Tongue (tissue), 2 donors: ENCODE data around the gene CDK5RAP2. TPM values are rescaled to one million over a fixed set of nuclear protein-coding genes. Genes with fewer than 3 reads are reported as not detected.
"Not testable (repeated sequence)": the region's sequence is repeated elsewhere in the genome, so short reads cannot be mapped to it uniquely, and the experiment has no call there.

ENCODE experiments used
- DNase-seq: peaks from one replicate; pipeline ENCODE4 v3.0.0-alpha.2; 2015
- total RNA-seq: library from RNA; depleted of rRNA; stranded (reverse); fragments of >200 nt; gene quantifications from one replicate; pipeline ENCODE4 v1.2.3, GENCODE V29; 2014

Gene CDK5RAP2
- total RNA-seq, 1 donor from 2014 or later = 71.7 TPM

- no peak for DNase-seq
Observed at GRCh38 chr9:120510816-120511215, 69.2 kb downstream of the CDK5RAP2 start.

GRCh38 chr9:120507936-120508510 lies 71.9 kb downstream of the CDK5RAP2 start:
- no peak for DNase-seq

- DNase-seq = no peak
Observed at GRCh38 chr9:120505186-120505585, 74.8 kb downstream of the CDK5RAP2 start.

- DNase-seq = no peak
Observed at GRCh38 chr9:120500733-120501132, 79.2 kb downstream of the CDK5RAP2 start.

GRCh38 chr9:120497865-120498264 lies 82.1 kb downstream of the CDK5RAP2 start:
- DNase-seq = not testable (repeated sequence)

- not testable (repeated sequence) for DNase-seq
Observed at GRCh38 chr9:120496438-120496837, 83.5 kb downstream of the CDK5RAP2 start.

GRCh38 chr9:120490888-120491595 lies 88.9 kb downstream of the CDK5RAP2 start:
- no peak for DNase-seq

- no peak for DNase-seq
Observed at GRCh38 chr9:120486835-120487234, 93.1 kb downstream of the CDK5RAP2 start.

- peak; percentile 40 for DNase-seq
Observed at GRCh38 chr9:120486347-120486746, 93.6 kb downstream of the CDK5RAP2 start.

- DNase-seq = no peak
Observed at GRCh38 chr9:120485788-120486187, 94.2 kb downstream of the CDK5RAP2 start.

- DNase-seq = no peak
Observed at GRCh38 chr9:120484162-120484561, 95.8 kb downstream of the CDK5RAP2 start.

- DNase-seq = no peak
Observed at GRCh38 chr9:120482424-120483186, 97.4 kb downstream of the CDK5RAP2 start.

- DNase-seq = no peak
Observed at GRCh38 chr9:120481846-120482245, 98.1 kb downstream of the CDK5RAP2 start.

GRCh38 chr9:120481248-120481647 lies 98.7 kb downstream of the CDK5RAP2 start:
- DNase-seq = no peak

- no peak for DNase-seq
Observed at GRCh38 chr9:120480707-120481106, 99.3 kb downstream of the CDK5RAP2 start.

- no peak for DNase-seq
Observed at GRCh38 chr9:120478208-120478607, 101.8 kb downstream of the CDK5RAP2 start.

GRCh38 chr9:120477534-120478001 lies 102.4 kb downstream of the CDK5RAP2 start:
- peak; percentile 79 for DNase-seq

GRCh38 chr9:120475341-120475740 lies 104.6 kb downstream of the CDK5RAP2 start:
- peak; percentile 28 for DNase-seq

- DNase-seq = no peak
Observed at GRCh38 chr9:120474591-120475243, 105.2 kb downstream of the CDK5RAP2 start.

GRCh38 chr9:120473608-120474007 lies 106.4 kb downstream of the CDK5RAP2 start:
- DNase-seq = no peak

GRCh38 chr9:120465685-120466407 lies 114.1 kb downstream of the CDK5RAP2 start:
- no peak for DNase-seq

- DNase-seq = no peak
Observed at GRCh38 chr9:120464887-120465421, 115.0 kb downstream of the CDK5RAP2 start.
